Activated CD8-positive, alpha-beta T cell treated with anti-CD3 and anti-CD28 coated beads for 36 hours (primary cell): ENCODE measurements around the gene MMRN1. TPM values are rescaled to one million over a fixed set of nuclear protein-coding genes. Genes with fewer than 3 reads are reported as not detected.

Source experiments
- ATAC-seq: fragments of 200-7000 bp; cut with Tn5 transposase; one replicate; pipeline ENCODE4 v1.10.0; 2021; ENCODE audit warnings: mild to moderate bottlenecking, moderate library complexity
- CTCF ChIA-PET: fragments of 350-600 bp; sonication (Branson Sonifier 250); formaldehyde crosslinking; loops from one replicate; lab custom pipeline; 2021; ENCODE audit warnings: antibody characterized with exemption; lab: Charles Lee
- POLR2A ChIA-PET: fragments of 350-600 bp; sonication (Branson Sonifier 250); formaldehyde crosslinking; loops from one replicate; lab custom pipeline; 2021; ENCODE audit warnings: antibody characterized with exemption; lab: Charles Lee
- DNase-seq: peaks from one replicate; pipeline ENCODE4 v3.0.0-alpha.2; 2020
- H3K27ac Mint-ChIP-seq: one replicate; pipeline ENCODE4 v1.8.0; 2021; ENCODE audit warnings: mild to moderate bottlenecking, mixed read lengths
- H3K27me3 Mint-ChIP-seq: one replicate; pipeline ENCODE4 v1.8.0; 2021; ENCODE audit warnings: mixed read lengths
- H3K36me3 Mint-ChIP-seq: one replicate; pipeline ENCODE4 v1.8.0; 2021; ENCODE audit warnings: low read depth, mixed read lengths
- H3K4me1 Mint-ChIP-seq: one replicate; pipeline ENCODE4 v1.8.0; 2021; ENCODE audit warnings: low read depth, mixed read lengths
- H3K4me3 Mint-ChIP-seq: one replicate; pipeline ENCODE4 v1.8.0; 2021; ENCODE audit warnings: mild to moderate bottlenecking, moderate library complexity, mixed read lengths
- H3K9me3 Mint-ChIP-seq: one replicate; pipeline ENCODE4 v1.8.0; 2021; ENCODE audit warnings: mixed read lengths
- CTCF ChIP-seq: fragments of 200-600 bp; IDR thresholded peaks from one replicate; pipeline ENCODE4 v1.8.0; 2022; ENCODE audit warnings: antibody characterized with exemption, mild to moderate bottlenecking
- intact Hi-C: fragments of 100-400 bp; cut with micrococcal nuclease; formaldehyde crosslinking; loops from one replicate; pipeline ENCODE4 v1.10.0; 2022
- total RNA-seq, 2 experiments: library from RNA; stranded (reverse); gene quantifications; one replicate each; pipeline ENCODE4 v1.2.3, GENCODE V29; 2021

Gene MMRN1
- total RNA-seq, 2 experiments from 2014 or later: not detected

- CTCF ChIA-PET: no interaction called here
- no peak for DNase-seq
- Mint-ChIP-seq H3K27me3 (peaks cover 4% of the 10 kb centered on the region), H3K27ac (no peak overlapping the region), H3K36me3 (no peaks in the 10 kb centered on the region), H3K4me1 (no peaks in the 10 kb centered on the region), H3K9me3 (no peaks in the 10 kb centered on the region), H3K4me3 (no peak overlapping the region)
- no peak for TF ChIP-seq CTCF
- intact Hi-C loops: no loop called here
- ATAC-seq: no peak
- POLR2A ChIA-PET: no interaction called here
Observed at GRCh38 chr4:90002441-90003062, 107.9 kb downstream of the MMRN1 start.

Other genes with a start within 250 kb of the MMRN1 start
- gene SNCA, start 57.7 kb upstream of the MMRN1 start, total RNA-seq: not detected
- gene CCSER1, start 232.5 kb downstream of the MMRN1 start, total RNA-seq: not detected